Measurements from ENCODE around the gene CASK.
A peak's percentile ranks its signal among the peaks of the same experiment; 100 is the strongest.

Gene CASK

DNA sequence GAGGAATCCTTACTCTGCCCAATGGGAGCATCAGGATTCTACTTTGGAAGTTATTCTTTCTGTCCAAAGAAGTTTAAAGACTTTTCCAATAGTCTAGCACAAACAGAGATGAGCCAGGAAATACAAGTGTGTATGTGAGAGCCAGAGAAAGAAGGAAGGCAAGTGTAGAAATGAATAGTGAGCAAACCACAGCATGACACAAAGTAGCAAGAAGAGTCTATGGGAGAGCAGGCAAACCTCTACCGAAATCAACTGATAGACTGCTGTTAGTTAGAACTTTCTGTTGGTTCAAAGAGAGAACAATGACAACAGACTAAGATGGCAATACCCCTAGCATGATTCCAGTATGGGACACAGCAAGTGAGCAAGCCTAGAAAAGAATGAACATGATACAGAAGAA is 250.7 kb downstream of the CASK start:
- TF ChIP-seq, protein P1, sequence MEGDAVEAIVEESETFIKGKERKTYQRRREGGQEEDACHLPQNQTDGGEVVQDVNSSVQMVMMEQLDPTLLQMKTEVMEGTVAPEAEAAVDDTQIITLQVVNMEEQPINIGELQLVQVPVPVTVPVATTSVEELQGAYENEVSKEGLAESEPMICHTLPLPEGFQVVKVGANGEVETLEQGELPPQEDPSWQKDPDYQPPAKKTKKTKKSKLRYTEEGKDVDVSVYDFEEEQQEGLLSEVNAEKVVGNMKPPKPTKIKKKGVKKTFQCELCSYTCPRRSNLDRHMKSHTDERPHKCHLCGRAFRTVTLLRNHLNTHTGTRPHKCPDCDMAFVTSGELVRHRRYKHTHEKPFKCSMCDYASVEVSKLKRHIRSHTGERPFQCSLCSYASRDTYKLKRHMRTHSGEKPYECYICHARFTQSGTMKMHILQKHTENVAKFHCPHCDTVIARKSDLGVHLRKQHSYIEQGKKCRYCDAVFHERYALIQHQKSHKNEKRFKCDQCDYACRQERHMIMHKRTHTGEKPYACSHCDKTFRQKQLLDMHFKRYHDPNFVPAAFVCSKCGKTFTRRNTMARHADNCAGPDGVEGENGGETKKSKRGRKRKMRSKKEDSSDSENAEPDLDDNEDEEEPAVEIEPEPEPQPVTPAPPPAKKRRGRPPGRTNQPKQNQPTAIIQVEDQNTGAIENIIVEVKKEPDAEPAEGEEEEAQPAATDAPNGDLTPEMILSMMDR (IDR thresholded peaks at IDR 0.05; ENCODE audit: low read depth, low read length): no peak
- DNase-seq (ENCODE audit: extremely low read depth, low read depth): no peak

DNA sequence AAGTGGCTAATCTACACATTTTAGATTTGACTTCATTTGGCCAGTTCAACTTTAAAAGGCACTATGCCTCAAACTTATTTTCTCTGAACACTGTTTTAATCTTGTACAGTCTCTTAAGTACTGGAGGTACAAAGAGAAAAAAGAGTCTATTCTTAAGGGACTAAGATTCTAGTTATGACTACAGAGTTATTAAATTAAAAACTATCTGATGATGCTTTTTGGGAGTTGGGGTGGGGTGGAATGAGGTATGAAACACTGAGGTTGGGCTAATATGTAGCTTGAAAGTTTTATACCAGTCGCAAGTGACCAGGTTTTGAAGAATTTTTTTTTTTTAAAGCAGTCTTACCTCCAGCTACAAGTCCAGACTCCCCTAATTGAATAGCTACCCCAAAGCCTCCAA is 252.3 kb downstream of the CASK start:
- TF ChIP-seq, protein P1 (IDR thresholded peaks at IDR 0.05; ENCODE audit: low read depth, low read length): no peak
- no peak for DNase-seq (ENCODE audit: extremely low read depth, low read depth)

DNA sequence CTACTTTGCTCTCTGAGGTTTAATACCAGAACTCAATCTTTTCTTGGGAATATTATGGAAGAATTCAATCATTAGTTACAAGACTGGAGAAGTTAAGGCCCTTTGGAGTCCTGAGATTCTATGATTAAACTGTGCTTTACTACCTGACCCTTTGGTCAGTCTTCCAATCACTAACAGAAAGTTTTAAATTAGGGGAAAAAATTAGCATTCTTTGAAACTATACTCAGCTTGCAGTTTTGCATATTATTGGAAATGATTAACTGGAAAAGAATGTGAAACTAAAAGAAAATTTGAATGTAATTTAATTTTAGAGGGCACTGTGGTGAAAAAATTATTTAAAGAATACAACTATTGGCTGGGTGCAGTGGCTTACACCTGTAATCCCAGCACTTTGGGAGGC is 253.2 kb downstream of the CASK start:
- TF ChIP-seq, protein P1 (IDR thresholded peaks at IDR 0.05; ENCODE audit: low read depth, low read length): no peak
- no peak for DNase-seq (ENCODE audit: extremely low read depth, low read depth)

DNA sequence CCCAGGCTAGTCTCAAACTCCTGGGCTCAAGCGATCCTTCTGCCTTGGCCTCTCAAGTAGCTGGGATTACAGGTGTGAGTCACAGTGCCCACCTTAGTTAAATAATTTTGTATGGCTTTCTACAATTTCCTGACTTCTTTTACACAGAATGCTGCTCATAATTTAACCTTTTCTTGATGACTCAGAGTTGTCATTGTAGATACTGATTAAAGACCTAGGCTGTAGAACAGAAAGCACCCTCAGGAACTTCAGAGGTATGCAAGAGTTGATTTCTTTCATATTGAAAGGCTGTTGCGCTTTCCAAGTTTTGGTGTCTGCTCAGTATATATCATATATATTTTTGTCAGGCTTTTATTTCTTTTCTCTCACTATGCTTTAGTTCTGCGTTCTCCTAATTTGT is 255.7 kb downstream of the CASK start:
- no peak for DNase-seq (ENCODE audit: extremely low read depth, low read depth)
- TF ChIP-seq, protein P1 (IDR thresholded peaks at IDR 0.05; ENCODE audit: low read depth, low read length): no peak

DNA sequence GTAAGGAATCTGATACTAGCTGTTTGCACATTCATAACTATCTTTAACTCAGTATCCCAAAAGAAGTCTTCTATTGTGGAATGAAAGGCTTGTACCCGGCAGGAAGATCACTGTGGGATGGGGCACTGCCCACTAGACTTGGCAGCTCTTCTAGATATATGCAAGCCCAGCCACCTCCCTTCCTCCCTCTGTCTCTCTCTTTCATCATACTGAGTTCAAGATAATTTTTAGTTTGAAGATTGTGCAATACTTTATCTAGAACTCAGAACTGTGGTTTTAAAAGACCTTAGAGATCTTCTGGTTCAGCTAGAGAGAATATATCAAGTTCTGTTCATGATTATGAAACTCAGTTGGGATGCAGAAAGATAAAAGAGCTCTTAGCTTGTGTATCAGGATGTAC is 257.1 kb downstream of the CASK start:
- DNase-seq (ENCODE audit: extremely low read depth, low read depth): peak; percentile 18

DNA sequence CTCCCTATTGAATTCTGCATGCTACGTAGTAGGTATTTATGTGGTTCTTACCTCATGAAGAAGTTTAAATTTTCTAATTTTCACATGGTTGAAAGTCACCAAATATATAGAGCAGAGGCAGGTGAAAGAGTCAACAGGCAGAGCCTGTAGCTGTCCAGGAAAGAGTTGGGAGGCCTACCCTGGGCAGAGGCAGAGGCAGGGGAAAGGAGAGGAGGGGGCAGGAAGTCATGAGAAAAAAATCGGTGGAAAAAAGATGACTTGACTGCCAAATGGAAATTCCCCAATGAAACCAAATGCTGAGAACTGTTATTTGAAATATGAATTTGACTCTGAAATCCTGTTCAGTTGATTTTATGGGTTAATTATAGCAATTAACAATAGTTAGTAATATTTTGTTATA is 257.7 kb downstream of the CASK start:
- DNase-seq (ENCODE audit: extremely low read depth, low read depth): no peak
- TF ChIP-seq, protein P1 (IDR thresholded peaks at IDR 0.05; ENCODE audit: low read depth, low read length): no peak

More for the DNA sequence above, 257.1 kb downstream of the CASK start:
- TF ChIP-seq, protein P1 (IDR thresholded peaks at IDR 0.05; ENCODE audit: low read depth, low read length): no peak

DNA sequence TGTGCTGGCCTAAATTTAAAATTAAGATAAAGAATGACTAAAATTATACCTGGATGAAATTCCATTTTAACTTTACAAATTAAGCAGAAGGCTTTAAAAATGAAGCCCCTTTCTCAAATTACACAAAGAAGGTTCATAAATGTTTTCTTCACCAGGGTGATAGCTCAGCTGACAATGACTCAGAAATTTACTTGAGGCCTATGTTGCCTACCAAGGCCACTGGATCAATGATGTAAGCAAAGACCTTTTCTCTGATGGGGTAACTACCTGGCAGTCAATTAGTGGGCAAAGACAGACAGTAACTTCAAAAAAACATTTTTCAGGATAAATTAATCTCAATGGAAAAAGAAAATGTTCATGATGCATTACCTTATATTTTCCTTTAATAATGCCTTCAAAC is 258.4 kb downstream of the CASK start:
- no peak for DNase-seq (ENCODE audit: extremely low read depth, low read depth)
- TF ChIP-seq, protein P1 (IDR thresholded peaks at IDR 0.05; ENCODE audit: low read depth, low read length): no peak

All from AG09319 (cell line).